Inflammatory macrophage treated with lipopolysaccharide for 1 hour (primary cell): ENCODE data around the gene RPL36AL.

Source experiments
- DNase-seq, 2 donors: peaks; one replicate each; pipeline ENCODE4 v3.0.0-alpha.2; 2020 to 2022

The RPL36AL gene

DNA sequence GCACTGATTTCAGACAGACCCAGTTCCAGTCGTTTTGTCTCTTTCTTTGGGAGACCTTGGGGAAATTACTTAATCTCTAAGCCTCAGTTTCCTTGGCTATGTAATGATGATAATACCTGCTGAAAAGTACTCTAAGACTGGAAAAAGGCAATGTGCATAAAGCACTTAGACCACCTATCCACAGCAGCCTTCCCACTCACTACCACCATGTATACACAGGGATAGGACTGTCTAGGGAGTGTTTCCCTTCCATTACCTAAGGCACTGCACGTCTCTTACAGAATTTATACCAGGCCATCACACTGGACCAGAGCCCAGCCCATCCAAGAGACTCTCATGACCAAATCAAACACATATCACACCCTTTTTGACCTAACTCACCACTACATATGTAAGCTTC is 40.6 kb downstream of the RPL36AL start:
- no peak for DNase-seq

DNA sequence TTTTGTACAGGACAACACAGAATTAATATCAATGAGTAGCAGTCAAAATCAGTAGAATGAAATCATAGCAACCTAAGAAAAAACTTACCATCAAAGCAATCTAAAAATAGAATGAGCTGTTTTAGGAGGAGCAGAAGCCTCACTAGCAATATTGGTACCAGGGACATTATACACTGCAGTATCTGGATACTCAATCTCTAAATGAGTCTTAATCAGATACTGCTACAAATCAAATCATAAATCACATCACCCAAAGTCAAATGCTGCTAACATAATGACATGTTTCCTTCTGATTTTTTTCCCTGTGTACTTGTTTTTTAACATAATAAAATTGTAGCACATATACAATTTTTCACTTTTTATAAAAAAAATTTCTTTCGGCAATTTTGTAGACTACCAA is 42.3 kb downstream of the RPL36AL start:
- DNase-seq, result no peak

DNA sequence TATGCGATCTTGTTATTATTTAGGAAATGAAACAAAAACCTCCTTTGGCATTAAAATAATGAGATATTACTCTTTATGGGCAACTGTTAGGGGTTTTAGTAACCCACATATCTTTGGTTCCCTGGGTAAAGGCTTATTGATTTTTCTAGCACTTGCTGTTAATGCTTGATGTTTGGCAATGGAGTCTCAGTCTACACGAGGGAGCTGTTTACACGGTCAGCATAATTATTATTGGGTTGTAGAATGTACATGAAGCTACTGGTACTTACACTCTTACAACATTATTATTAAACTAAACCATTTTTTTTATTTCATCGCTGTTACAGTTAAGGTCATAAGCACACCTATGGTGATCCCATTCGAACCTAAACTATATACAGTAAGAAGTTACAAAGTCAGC is 46.4 kb downstream of the RPL36AL start:
- DNase-seq, result no peak

DNA sequence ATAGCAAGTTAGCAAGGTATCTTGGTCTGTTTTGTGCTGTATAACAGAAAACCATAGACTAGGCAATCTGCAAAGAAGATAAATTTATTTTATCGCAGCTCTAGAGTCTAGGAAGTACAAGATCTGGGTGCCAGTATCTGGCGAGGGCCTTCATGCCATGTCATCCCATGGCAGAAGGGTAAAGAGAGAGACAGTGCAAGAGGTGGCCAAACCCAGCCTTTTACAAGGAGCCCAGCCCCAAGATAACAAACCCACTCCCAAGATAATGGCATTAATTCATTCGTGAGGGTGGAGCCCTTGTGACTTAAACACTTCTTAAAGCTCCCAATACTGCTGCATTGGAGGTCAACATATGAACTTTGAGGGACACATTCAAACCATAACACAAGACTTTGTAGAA is 51.1 kb downstream of the RPL36AL start:
- no peak for DNase-seq
